ENCODE results near the gene GBE1. TPM values are rescaled to one million over a fixed set of nuclear protein-coding genes. Genes with fewer than 3 reads are reported as not detected.
A peak's percentile ranks its signal among the peaks of the same experiment; 100 is the strongest.
"Not testable (repeated sequence)": the region's sequence is repeated elsewhere in the genome, so short reads cannot be mapped to it uniquely, and the experiment has no call there.

GBE1 gene
- total and polyA plus RNA-seq, 12 donors, result 16.0 to 104 (median 82.4) TPM

- 68 to 80% (median 74%) methylated on average over 2 of the region's 2 CpGs for WGBS, 4 donors
- Histone ChIP-seq H3K4me3 (no peak overlapping the region), H3K36me3 (replicated peaks in 1 of 2) (no peaks in the 10 kb centered on the region), H3K27me3 (no peaks in the 10 kb centered on the region), H3K4me1 (replicated peaks in 1 of 2) (no peaks in the 10 kb centered on the region), H3K27ac (no peak overlapping the region), H3K9me3 (replicated peaks in 1 of 3) (no peaks in the 10 kb centered on the region)
- intact Hi-C loops (cut with DNase I), result no loop called here
- no peak for DNase-seq
- no peak for TF ChIP-seq CTCF (IDR thresholded peaks at IDR 0.05)
- TF ChIP-seq POLR2A (IDR thresholded peaks at IDR 0.05), result no peak
Observed at GRCh38 chr3:81769299-81769698, 7.9 kb upstream of the GBE1 start.

GRCh38 chr3:81767250-81767859, 5.9 kb upstream of the GBE1 start:
- H3K4me3 ChIP-seq; H3K9me3 ChIP-seq (replicated peaks in 1 of 3); intact Hi-C loops (cut with DNase I); DNase-seq; H3K27ac ChIP-seq; H3K36me3 ChIP-seq (replicated peaks in 1 of 2); H3K27me3 ChIP-seq; H3K4me1 ChIP-seq (replicated peaks in 1 of 2): not testable (repeated sequence)
- WGBS, 4 donors, result 95 to 98% (median 98%) methylated on average over 25 to 47 of the region's 47 CpGs

GRCh38 chr3:81765400-81765799, 4.0 kb upstream of the GBE1 start:
- Histone ChIP-seq H3K27me3 (no peaks in the 10 kb centered on the region), H3K36me3 (replicated peaks in 1 of 2) (no peaks in the 10 kb centered on the region), H3K27ac (no peak overlapping the region), H3K4me1 (replicated peaks in 1 of 2) (peaks cover 3 to 10% of the 10 kb centered on the region in 2 donors), H3K4me3 (no peak overlapping the region), H3K9me3 (replicated peaks in 1 of 3) (no peaks in the 10 kb centered on the region)
- 80 to 97% (median 86%) methylated on average over 2 of the region's 2 CpGs for WGBS, 4 donors
- TF ChIP-seq POLR2A (IDR thresholded peaks at IDR 0.05), result no peak
- no peak for TF ChIP-seq CTCF (IDR thresholded peaks at IDR 0.05)
- DNase-seq, result no peak
- intact Hi-C loops (cut with DNase I), result no loop called here

- Histone ChIP-seq H3K27ac (no peak overlapping the region), H3K27me3 (no peaks in the 10 kb centered on the region), H3K4me3 (no peak overlapping the region), H3K4me1 (replicated peaks in 1 of 2) (peaks cover 9 to 17% of the 10 kb centered on the region in 2 donors), H3K9me3 (replicated peaks in 1 of 3) (no peaks in the 10 kb centered on the region), H3K36me3 (replicated peaks in 1 of 2) (no peaks in the 10 kb centered on the region)
- DNase-seq, result peak in 1 of 7 donors; percentile 16
- TF ChIP-seq CTCF (IDR thresholded peaks at IDR 0.05) (no peak), POLR2A (IDR thresholded peaks at IDR 0.05) (no peak)
- intact Hi-C loops (cut with DNase I), result no loop called here
Observed at GRCh38 chr3:81764665-81765064, 3.2 kb upstream of the GBE1 start.

- no peak for DNase-seq
- 94 to 95% (median 94%) methylated on average over 7 of the region's 7 CpGs for WGBS, 4 donors
- Histone ChIP-seq H3K4me3 (no peak overlapping the region), H3K9me3 (replicated peaks in 1 of 3) (no peaks in the 10 kb centered on the region), H3K36me3 (replicated peaks in 1 of 2) (no peaks in the 10 kb centered on the region), H3K4me1 (replicated peaks in 1 of 2) (peaks cover 15 to 24% of the 10 kb centered on the region in 2 donors), H3K27me3 (no peaks in the 10 kb centered on the region), H3K27ac (no peak overlapping the region)
- TF ChIP-seq CTCF (IDR thresholded peaks at IDR 0.05), result no peak
- no peak for TF ChIP-seq POLR2A (IDR thresholded peaks at IDR 0.05)
- intact Hi-C loops (cut with DNase I), result no loop called here
Observed at GRCh38 chr3:81764002-81764401, 2.6 kb upstream of the GBE1 start.

Measured in adrenal gland (tissue), 12 donors.